A549 (cell line): Measurements from ENCODE around the gene BEX4.

ENCODE experiments used
- CEBPB ChIP-seq, 2 experiments: fragments of >200 bp in 1 of 2; sonication (Bioruptor Twin) in 1 of 2; formaldehyde crosslinking in 1 of 2; IDR thresholded peaks; 2 replicates each; pipeline ENCODE4 v1.6.1; 2012 to 2016
- CTCF ChIP-seq: fragments of >200 bp; sonication (Bioruptor Twin); formaldehyde crosslinking; IDR thresholded peaks from 3 replicates; pipeline ENCODE4 v1.5.1; 2016
- EP300 ChIP-seq, 2 experiments: fragments of >200 bp; sonication (Bioruptor Twin); formaldehyde crosslinking; IDR thresholded peaks; 2 replicates in 1 of 2; 3 replicates in 1 of 2; pipeline ENCODE4 v1.6.1; 2016 to 2017
- MAZ ChIP-seq: fragments of 150-350 bp; IDR thresholded peaks from 2 replicates; pipeline ENCODE4 v1.6.1; 2014; ENCODE audit warnings: antibody characterized with exemption, low read depth, low read length, borderline replicate concordance
- POLR2A ChIP-seq: IDR thresholded peaks from 2 replicates; pipeline ENCODE4 v1.6.1; 2012; ENCODE audit warnings: mild to moderate bottlenecking, low read length
- RAD21 ChIP-seq, 2 experiments: fragments of >200 bp in 1 of 2; sonication (Bioruptor Twin) in 1 of 2; formaldehyde crosslinking in 1 of 2; IDR thresholded peaks in 1 of 2; conservative IDR thresholded peaks in 1 of 2; 2 replicates in 1 of 2; 3 replicates in 1 of 2; pipeline ENCODE4 v1.6.1; 2012 to 2018; ENCODE audit warnings: inconsistent platforms in 1 of 2
- REST ChIP-seq: fragments of 200-600 bp; sonication (generic); IDR thresholded peaks from 2 replicates; pipeline ENCODE4 v1.6.1; 2016; ENCODE audit warnings: antibody characterized with exemption, mild to moderate bottlenecking, moderate library complexity

- TF ChIP-seq CTCF (no peak), EP300 (IDR thresholded peaks at IDR 0.05) (no peak), CEBPB (IDR thresholded peaks at IDR 0.05) (no peak), REST (no peak), POLR2A (no peak), MAZ (no peak), RAD21 (conservative IDR thresholded peaks at IDR 0.05 in 1 of 2, IDR thresholded peaks at IDR 0.05 in 1 of 2) (no peak)
These were observed 600 bp downstream of the BEX4 start for GRCh38 chrX:103215425-103215991.
